Limb (tissue), 2 donors: ENCODE data around the gene C4orf50.

ENCODE experiments used
- DNase-seq, 2 donors: peaks; one replicate each; pipeline ENCODE4 v3.0.0-alpha.2; 2016; ENCODE audit errors: extremely low spot score in 2 of 2

C4orf50 gene

GRCh38 chr4:6018331-6018730 is at the start of gene C4orf50:
Gene C4orf50 (minus strand): TSS chr4:6018431.
- no peak for DNase-seq

GRCh38 chr4:6065934-6066590 is 47.8 kb upstream of the C4orf50 start:
- DNase-seq: no peak

GRCh38 chr4:6065166-6065565 is 46.9 kb upstream of the C4orf50 start:
- no peak for DNase-seq

- no peak for DNase-seq
Observed at GRCh38 chr4:6064383-6064782, 46.2 kb upstream of the C4orf50 start.

GRCh38 chr4:6063684-6064083 is 45.5 kb upstream of the C4orf50 start:
- no peak for DNase-seq

- no peak for DNase-seq
Observed at GRCh38 chr4:6062133-6062532, 43.9 kb upstream of the C4orf50 start.

- no peak for DNase-seq
Observed at GRCh38 chr4:6059375-6059805, 41.2 kb upstream of the C4orf50 start.

- DNase-seq: no peak
Observed at GRCh38 chr4:6058531-6059374, 40.5 kb upstream of the C4orf50 start.

- no peak for DNase-seq
Observed at GRCh38 chr4:6056976-6057766, 38.9 kb upstream of the C4orf50 start.

GRCh38 chr4:6055436-6055835 is 37.2 kb upstream of the C4orf50 start:
- no peak for DNase-seq

- DNase-seq: no peak
Observed at GRCh38 chr4:6055030-6055429, 36.8 kb upstream of the C4orf50 start.

- no peak for DNase-seq
Observed at GRCh38 chr4:6054162-6054922, 36.1 kb upstream of the C4orf50 start.

- no peak for DNase-seq
Observed at GRCh38 chr4:6052679-6053078, 34.4 kb upstream of the C4orf50 start.

- DNase-seq: no peak
Observed at GRCh38 chr4:6050551-6050950, 32.3 kb upstream of the C4orf50 start.

GRCh38 chr4:6049985-6050384 is 31.8 kb upstream of the C4orf50 start:
- DNase-seq: no peak

GRCh38 chr4:6049278-6049677 is 31.0 kb upstream of the C4orf50 start:
- no peak for DNase-seq

GRCh38 chr4:6048537-6048936 is 30.3 kb upstream of the C4orf50 start:
- no peak for DNase-seq

GRCh38 chr4:6047130-6047673 is 29.0 kb upstream of the C4orf50 start:
- no peak for DNase-seq

- DNase-seq: no peak
Observed at GRCh38 chr4:6046526-6047129, 28.4 kb upstream of the C4orf50 start.

GRCh38 chr4:6044805-6045204 is 26.6 kb upstream of the C4orf50 start:
- no peak for DNase-seq

- no peak for DNase-seq
Observed at GRCh38 chr4:6044276-6044675, 26.0 kb upstream of the C4orf50 start.
